Esophagus muscularis mucosa (tissue), 4 donors: ENCODE results near the gene C1orf21. TPM values are rescaled to one million over a fixed set of nuclear protein-coding genes. Genes with fewer than 3 reads are reported as not detected.
A peak's percentile ranks its signal among the peaks of the same experiment; 100 is the strongest.

Experiments
- DNase-seq: peaks from one replicate; pipeline ENCODE4 v3.0.0-alpha.2; 2017; ENCODE audit errors: extremely low spot score
- H3K27ac ChIP-seq, 4 donors: fragments of 200-600 bp; sonication (generic); replicated peaks in 1 of 4; 1 replicate in 3 of 4; 2 replicates in 1 of 4; pipeline ENCODE4 v1.5.1; 2016 to 2019; ENCODE audit warnings: mild to moderate bottlenecking in 1 of 4
- H3K27me3 ChIP-seq, 4 donors: fragments of 200-600 bp; sonication (generic); one replicate each; pipeline versions ENCODE4 v1.5.1 to v1.6.0; 2016 to 2019
- H3K36me3 ChIP-seq, 4 donors: fragments of 200-600 bp; sonication (generic); one replicate each; pipeline ENCODE4 v1.5.1; 2016 to 2019
- H3K4me1 ChIP-seq, 4 donors: fragments of 200-600 bp; sonication (generic); one replicate each; pipeline ENCODE4 v1.5.1; 2016 to 2019
- H3K4me3 ChIP-seq, 4 donors: fragments of 200-600 bp; sonication (generic); 1 replicate in 2 of 4; 2 replicates in 2 of 4; pipeline ENCODE4 v1.5.1; 2016 to 2019; ENCODE audit warnings: mild to moderate bottlenecking in 4 of 4, moderate library complexity in 1 of 4
- H3K9me3 ChIP-seq, 4 donors: fragments of 200-600 bp; sonication (generic); 1 replicate in 3 of 4; 2 replicates in 1 of 4; pipeline ENCODE4 v1.5.1; 2016 to 2019
- CTCF ChIP-seq, 3 experiments: fragments of 200-600 bp in 2 of 3; fragments of 450-650 bp in 1 of 3; sonication (generic) in 2 of 3; IDR thresholded peaks; one replicate each; pipeline ENCODE4 v1.5.1; 2017 to 2019; ENCODE audit warnings: antibody characterized with exemption in 3 of 3, mild to moderate bottlenecking in 2 of 3, moderate library complexity in 1 of 3
- EP300 ChIP-seq: sonication (generic); formaldehyde crosslinking; IDR thresholded peaks from one replicate; pipeline ENCODE4 v1.6.1; 2017; ENCODE audit warnings: antibody characterized with exemption
- POLR2A ChIP-seq: fragments of 450-650 bp; IDR thresholded peaks from one replicate; pipeline ENCODE4 v1.6.1; 2017; ENCODE audit warnings: antibody characterized with exemption, moderate library complexity, mild to moderate bottlenecking, low read depth
- POLR2AphosphoS5 ChIP-seq, 2 donors: sonication (generic); formaldehyde crosslinking; IDR thresholded peaks; one replicate each; pipeline ENCODE4 v1.6.1; 2017; ENCODE audit warnings: antibody characterized with exemption in 2 of 2
- WGBS: methylation state at CpG from one replicate; pipeline ENCODE4 v1.1.5; 2018; 5-methylcytosine and 5-hydroxymethylcytosine counted together
- intact Hi-C: fragments of 100-400 bp; cut with DNase I; formaldehyde crosslinking; loops from one replicate; pipeline ENCODE4 v1.15.1; 2023
- total RNA-seq, 4 donors: library from RNA; depleted of rRNA; stranded (reverse); fragments of >200 nt; gene quantifications; one replicate each; pipeline versions ENCODE4 v1.1.0 to v1.2.1, GENCODE V29; 2016

C1orf21 gene
- total RNA-seq, 4 donors from 2014 or later = 39.5 to 91.7 (median 58.8) TPM

- intact Hi-C loops = no loop called here
- WGBS = 55% methylated on average over 1 of the region's 1 CpG
- no peaks in the 10 kb centered on the region for H3K27me3 ChIP-seq
- TF ChIP-seq POLR2AphosphoS5 (IDR thresholded peaks at IDR 0.05) (peak; percentile 63 to 65), POLR2A (no peak), CTCF (IDR thresholded peaks at IDR 0.05) (no peak), EP300 (peak; percentile 77)
- DNase-seq = no peak
- peak overlapping the region; percentile 24 to 66 (median 56) for H3K27ac ChIP-seq
- no peaks in the 10 kb centered on the region for H3K9me3 ChIP-seq
- H3K4me3 ChIP-seq = no peak overlapping the region
- peaks cover 43 to 84% (median 76%) of the 10 kb centered on the region in 4 donors for H3K4me1 ChIP-seq
- H3K36me3 ChIP-seq = no peaks in the 10 kb centered on the region
Observed at GRCh38 chr1:184493987-184494388, 107.2 kb downstream of the C1orf21 start.

- H3K4me1 ChIP-seq = peaks cover 51 to 86% (median 83%) of the 10 kb centered on the region in 4 donors
- no peak overlapping the region for H3K27ac ChIP-seq
- H3K4me3 ChIP-seq = no peak overlapping the region
- no peaks in the 10 kb centered on the region for H3K36me3 ChIP-seq
- WGBS = 99% methylated on average over 4 of the region's 4 CpGs
- TF ChIP-seq POLR2A (no peak), CTCF (IDR thresholded peaks at IDR 0.05) (no peak)
- no peak for DNase-seq
- H3K9me3 ChIP-seq = no peaks in the 10 kb centered on the region
- intact Hi-C loops = no loop called here
- no peaks in the 10 kb centered on the region for H3K27me3 ChIP-seq
Observed at GRCh38 chr1:184494929-184495328, 108.1 kb downstream of the C1orf21 start.

- Histone ChIP-seq H3K9me3 (no peaks in the 10 kb centered on the region), H3K4me1 (peaks cover 33 to 66% (median 59%) of the 10 kb centered on the region in 4 donors), H3K4me3 (no peak overlapping the region), H3K27ac (no peak overlapping the region), H3K27me3 (no peaks in the 10 kb centered on the region), H3K36me3 (no peaks in the 10 kb centered on the region)
- intact Hi-C loops = no loop called here
- 95% methylated on average over 10 of the region's 10 CpGs for WGBS
- no peak for DNase-seq
- TF ChIP-seq POLR2AphosphoS5 (IDR thresholded peaks at IDR 0.05) (no peak), CTCF (IDR thresholded peaks at IDR 0.05) (no peak), POLR2A (no peak), EP300 (no peak)
Observed at GRCh38 chr1:184497959-184498723, 111.3 kb downstream of the C1orf21 start.

- Histone ChIP-seq H3K4me3 (no peak overlapping the region), H3K4me1 (peaks cover 40 to 66% (median 59%) of the 10 kb centered on the region in 4 donors), H3K27me3 (no peaks in the 10 kb centered on the region), H3K27ac (no peak overlapping the region), H3K9me3 (no peaks in the 10 kb centered on the region), H3K36me3 (no peaks in the 10 kb centered on the region)
- 85% methylated on average over 1 of the region's 1 CpG for WGBS
- intact Hi-C loops = no loop called here
- TF ChIP-seq POLR2AphosphoS5 (IDR thresholded peaks at IDR 0.05) (no peak), CTCF (IDR thresholded peaks at IDR 0.05) (no peak), EP300 (no peak), POLR2A (no peak)
- DNase-seq = no peak
Observed at GRCh38 chr1:184499616-184500015, 112.8 kb downstream of the C1orf21 start.
